HG02884 (cell line): ENCODE results near the gene ZNF280A.
"Not testable (repeated sequence)": the region's sequence is repeated elsewhere in the genome, so short reads cannot be mapped to it uniquely, and the experiment has no call there.

Source experiments
- ATAC-seq: cut with Tn5 transposase; IDR thresholded peaks from one replicate; pipeline ENCODE4 v1.9.1; 2021; ENCODE audit warnings: mild to moderate bottlenecking, moderate library complexity; ENCODE audit not compliant: unreplicated experiment

ZNF280A gene

GRCh38 chr22:22471104-22471503, 49.0 kb downstream of the ZNF280A start:
- ATAC-seq = not testable (repeated sequence)

- ATAC-seq = no peak
Observed at GRCh38 chr22:22469527-22469926, 50.5 kb downstream of the ZNF280A start.

GRCh38 chr22:22468794-22469469, 51.1 kb downstream of the ZNF280A start:
- ATAC-seq = not testable (repeated sequence)

GRCh38 chr22:22467112-22467511, 53.0 kb downstream of the ZNF280A start:
- no peak for ATAC-seq

- ATAC-seq = no peak
Observed at GRCh38 chr22:22465782-22466181, 54.3 kb downstream of the ZNF280A start.

- no peak for ATAC-seq
Observed at GRCh38 chr22:22465094-22465602, 54.9 kb downstream of the ZNF280A start.

- ATAC-seq = no peak
Observed at GRCh38 chr22:22464541-22465054, 55.5 kb downstream of the ZNF280A start.

GRCh38 chr22:22463855-22464540, 56.1 kb downstream of the ZNF280A start:
- ATAC-seq = no peak
